Activated T-cell treated with anti-CD3 and anti-CD28 coated beads, Interleukin-2, amount 50 U/mL, for 24 hours (primary cell): ENCODE data around the gene ALDH18A1.

Source experiments
- DNase-seq: peaks from one replicate; pipeline ENCODE4 v3.0.0-alpha.2; 2020
- H3K27ac Mint-ChIP-seq: 2 replicates; pipeline ENCODE4 v1.8.0; 2020; ENCODE audit warnings: mild to moderate bottlenecking, mixed read lengths
- H3K27me3 Mint-ChIP-seq: 2 replicates; pipeline ENCODE4 v1.8.0; 2020; ENCODE audit warnings: mixed read lengths
- H3K36me3 Mint-ChIP-seq: 2 replicates; pipeline ENCODE4 v1.8.0; 2020; ENCODE audit warnings: low read depth, mixed read lengths
- H3K4me1 Mint-ChIP-seq: 2 replicates; pipeline ENCODE4 v1.8.0; 2020; ENCODE audit warnings: low read depth, mixed read lengths
- H3K4me3 Mint-ChIP-seq: 2 replicates; pipeline ENCODE4 v1.8.0; 2020; ENCODE audit warnings: mild to moderate bottlenecking, moderate library complexity, mixed read lengths
- H3K9me3 Mint-ChIP-seq: 2 replicates; pipeline ENCODE4 v1.8.0; 2020; ENCODE audit warnings: mixed read lengths

ALDH18A1 gene

DNA sequence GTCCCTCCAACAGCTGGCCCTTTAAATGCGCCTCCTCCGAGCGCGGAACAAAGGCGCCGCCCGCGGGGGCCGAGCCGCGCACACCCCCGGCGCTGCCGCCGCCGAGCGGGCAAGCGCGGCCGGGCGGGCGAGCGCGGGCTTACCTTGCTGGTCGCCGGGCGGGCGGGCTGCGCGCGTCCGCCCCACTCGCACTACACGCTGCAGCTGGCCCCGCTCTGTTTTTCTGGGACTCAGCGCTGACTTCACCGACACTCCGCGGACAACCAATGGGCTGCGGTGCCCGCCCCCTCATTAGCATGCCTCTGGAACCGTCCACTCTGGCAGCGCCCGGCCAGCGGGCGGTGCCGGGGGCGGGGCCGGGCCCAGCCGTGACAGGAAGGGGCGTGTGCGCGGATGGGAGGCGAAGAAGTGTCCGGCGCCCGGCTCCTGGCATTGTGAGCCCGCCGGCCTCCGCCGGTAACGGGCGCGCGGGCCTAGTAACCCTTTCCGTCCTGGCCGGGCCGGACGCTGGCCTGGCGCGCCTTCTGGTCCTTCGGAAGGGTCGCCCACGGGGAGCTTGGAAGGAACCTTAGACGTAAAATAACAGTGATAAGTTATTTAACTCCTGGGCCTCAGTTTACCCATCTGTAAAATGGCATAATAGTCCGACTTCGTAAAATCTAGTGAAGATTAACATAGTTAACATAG lies 95.2 kb downstream of the ALDH18A1 start, which contains the start of gene SORBS1:
SORBS1 (minus strand) TSS at position 195 of the 687 bp plus-strand sequence. CDS start 120,236 bp downstream, outside the sequence.
- peak within 1 kb of the TSS; percentile 86 for H3K27ac Mint-ChIP-seq
- peaks cover 14% of the 10 kb centered on the region for H3K4me1 Mint-ChIP-seq
- DNase-seq = peak; percentile 86
- peak within 1 kb of the TSS; percentile 94 for H3K4me3 Mint-ChIP-seq
- peaks cover 3% of the 10 kb centered on the region for H3K36me3 Mint-ChIP-seq
- H3K9me3 Mint-ChIP-seq = no peaks in the 10 kb centered on the region
- peaks cover 24% of the 10 kb centered on the region for H3K27me3 Mint-ChIP-seq

DNA sequence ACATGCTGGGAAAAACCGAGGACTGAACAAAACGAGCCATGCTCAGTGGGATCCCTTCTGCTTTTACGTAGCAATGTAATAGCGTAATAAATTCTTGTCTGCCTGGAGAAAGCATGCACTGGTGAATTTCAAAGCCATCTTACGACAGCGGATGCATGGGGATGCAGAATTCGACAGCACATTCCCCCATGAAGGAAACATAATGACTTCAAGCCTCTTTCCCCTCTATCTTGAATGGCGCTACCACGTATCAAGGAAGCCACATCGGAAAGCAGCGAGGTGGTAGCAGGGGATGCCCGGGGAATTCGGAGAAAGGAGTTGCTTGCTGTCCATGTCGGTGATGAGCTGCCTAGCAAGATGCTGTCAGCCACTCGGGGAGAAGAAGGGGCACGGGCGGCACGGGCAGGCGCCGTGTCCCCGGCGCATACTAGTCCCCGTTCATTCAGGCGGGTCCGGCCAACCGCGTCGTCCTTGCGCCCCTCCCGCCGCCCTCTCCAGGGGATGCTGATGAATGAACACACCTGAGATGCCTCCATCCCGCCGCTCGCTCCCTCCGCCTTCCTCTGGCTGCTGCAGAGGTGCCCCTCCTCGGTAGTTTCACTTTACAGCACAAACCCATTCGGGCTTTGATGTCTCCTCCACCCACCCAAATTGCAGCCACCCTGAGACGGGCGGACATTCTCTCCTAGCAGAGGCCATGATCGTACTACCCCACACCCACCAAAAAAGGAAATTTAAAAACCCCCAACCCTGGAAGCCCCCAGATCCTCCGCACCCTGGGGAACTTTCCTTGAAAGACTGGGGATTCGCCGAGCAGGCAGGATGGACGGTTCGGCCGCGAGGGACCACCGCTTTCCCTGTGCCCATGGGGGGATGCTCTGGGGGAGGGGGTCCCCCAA lies 96.0 kb downstream of the ALDH18A1 start:
- DNase-seq = peak; percentile 58
- Mint-ChIP-seq H3K9me3 (no peaks in the 10 kb centered on the region), H3K4me1 (peaks cover 14% of the 10 kb centered on the region), H3K4me3 (peak overlapping the region; percentile 94), H3K27me3 (peaks cover 24% of the 10 kb centered on the region), H3K36me3 (peaks cover 3% of the 10 kb centered on the region), H3K27ac (peak overlapping the region; percentile 86)

DNA sequence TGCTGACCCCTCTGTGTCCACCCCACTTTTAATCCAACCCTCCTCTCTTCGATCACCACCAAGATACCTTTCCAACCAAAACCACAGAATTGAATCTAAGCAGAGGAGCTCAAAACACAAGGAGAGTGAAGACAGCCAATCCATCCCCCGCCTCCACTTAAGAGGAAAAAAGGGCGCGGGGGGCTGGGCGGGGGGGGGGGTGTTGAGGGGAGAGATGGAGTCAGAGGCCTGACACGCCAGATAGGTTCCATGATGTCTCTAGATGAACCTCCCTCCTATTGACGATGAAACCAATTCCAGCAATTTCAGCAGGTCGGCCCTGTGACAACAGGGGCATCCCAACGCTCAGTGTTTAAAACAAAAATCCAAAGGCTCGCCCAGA lies 96.6 kb downstream of the ALDH18A1 start:
- no peak for DNase-seq
- peaks cover 14% of the 10 kb centered on the region for H3K4me1 Mint-ChIP-seq
- peak overlapping the region; percentile 94 for H3K4me3 Mint-ChIP-seq
- peaks cover 24% of the 10 kb centered on the region for H3K27me3 Mint-ChIP-seq
- no peak overlapping the region for H3K27ac Mint-ChIP-seq
- H3K36me3 Mint-ChIP-seq = peaks cover 3% of the 10 kb centered on the region
- H3K9me3 Mint-ChIP-seq = no peaks in the 10 kb centered on the region

DNA sequence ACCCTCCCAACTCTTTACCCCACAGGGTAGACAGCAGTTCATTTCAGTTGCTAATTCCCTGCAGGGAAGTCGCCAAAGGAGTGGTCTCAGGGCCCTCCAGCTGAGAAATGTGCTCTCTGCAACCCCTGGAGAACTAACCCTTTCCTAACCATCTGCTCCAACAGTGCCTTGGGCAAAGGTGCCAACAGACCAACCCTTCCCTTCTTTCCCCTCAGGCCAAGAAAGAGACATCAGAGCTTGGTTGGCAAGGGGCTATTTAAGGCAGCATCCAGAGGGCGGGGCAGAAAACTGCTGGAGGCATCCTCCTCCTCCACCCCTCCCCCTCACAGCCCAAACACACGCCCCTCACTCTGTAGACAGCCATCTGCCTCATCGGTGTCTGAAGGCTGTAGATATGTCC lies 97.0 kb downstream of the ALDH18A1 start:
- no peak overlapping the region for H3K27ac Mint-ChIP-seq
- no peak for DNase-seq
- peaks cover 3% of the 10 kb centered on the region for H3K36me3 Mint-ChIP-seq
- H3K4me1 Mint-ChIP-seq = peaks cover 14% of the 10 kb centered on the region
- H3K9me3 Mint-ChIP-seq = no peaks in the 10 kb centered on the region
- peaks cover 24% of the 10 kb centered on the region for H3K27me3 Mint-ChIP-seq
- H3K4me3 Mint-ChIP-seq = peak overlapping the region; percentile 46

DNA sequence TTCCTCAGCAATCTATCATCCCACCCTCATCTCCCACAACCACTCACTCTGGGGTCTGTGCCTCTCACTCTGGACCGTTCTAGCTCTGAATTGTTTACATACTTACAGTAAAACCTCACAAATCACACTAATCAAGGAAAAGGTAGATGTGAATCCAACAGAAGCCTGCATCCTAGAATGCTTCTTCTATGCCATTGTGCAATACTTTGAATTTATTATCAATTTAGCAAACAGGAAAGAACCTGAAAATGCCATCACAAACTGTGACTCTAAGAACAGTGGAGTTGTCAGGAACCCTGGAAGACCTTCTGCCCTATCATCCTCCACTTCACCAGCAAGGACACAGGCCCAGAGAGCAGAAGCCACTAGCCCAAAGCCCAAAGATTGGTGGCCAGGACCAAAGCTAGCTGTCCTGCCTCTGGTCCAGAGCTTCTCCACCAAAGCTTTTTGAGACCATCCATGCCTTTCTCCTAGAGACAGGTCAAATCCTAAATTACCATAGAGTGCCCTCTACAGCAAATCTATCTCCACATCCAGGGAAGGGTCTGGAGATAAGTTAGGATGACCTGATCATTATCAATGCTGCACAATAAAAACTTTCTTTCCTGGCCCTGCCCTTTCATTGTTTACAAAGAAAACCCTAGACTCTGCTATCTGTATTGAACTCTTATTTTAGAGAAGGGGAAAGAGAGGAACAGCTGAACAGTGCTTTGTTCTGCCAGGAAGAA lies 97.8 kb downstream of the ALDH18A1 start:
- Mint-ChIP-seq H3K36me3 (peaks cover 3% of the 10 kb centered on the region), H3K4me1 (peaks cover 14% of the 10 kb centered on the region), H3K4me3 (no peak overlapping the region), H3K9me3 (no peaks in the 10 kb centered on the region), H3K27ac (no peak overlapping the region), H3K27me3 (peaks cover 24% of the 10 kb centered on the region)
- no peak for DNase-seq

DNA sequence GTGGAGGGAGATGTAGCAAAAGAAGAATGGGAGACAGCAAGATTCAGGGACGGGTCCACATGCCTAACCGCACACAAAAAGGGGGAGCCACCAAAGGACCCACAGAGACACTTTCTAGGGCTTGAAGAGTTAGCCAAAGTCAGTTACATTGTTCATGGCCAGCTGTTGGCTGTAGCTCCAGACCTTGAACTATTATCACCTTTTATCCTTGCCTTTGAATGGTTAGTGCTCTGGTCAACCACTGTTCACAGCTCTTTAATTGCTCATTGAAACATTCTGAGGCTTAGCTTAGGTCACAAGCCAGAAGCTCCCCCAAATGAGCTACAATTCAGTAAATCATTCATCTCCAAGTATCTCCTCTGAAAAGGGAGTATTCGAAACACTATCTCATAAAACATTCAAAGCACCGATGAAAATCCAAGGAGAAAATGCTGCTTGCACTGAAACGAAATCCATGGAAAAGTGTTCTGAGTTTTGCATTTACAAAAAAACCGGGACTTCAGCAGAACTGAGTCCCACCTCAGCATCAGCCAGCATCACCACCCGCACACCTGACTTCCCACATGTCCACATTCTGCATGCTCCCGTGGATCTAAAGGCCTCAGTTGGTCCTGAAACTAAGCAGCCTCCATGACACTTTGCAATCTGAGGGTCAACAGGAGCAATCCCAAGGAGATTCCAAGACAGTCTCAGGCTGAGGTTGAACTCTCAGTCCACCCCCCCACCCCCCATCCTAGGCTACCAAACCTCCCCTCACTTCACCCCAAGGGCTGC lies 99.3 kb downstream of the ALDH18A1 start:
- H3K36me3 Mint-ChIP-seq = peaks cover 3% of the 10 kb centered on the region
- H3K4me1 Mint-ChIP-seq = peaks cover 14% of the 10 kb centered on the region
- no peaks in the 10 kb centered on the region for H3K9me3 Mint-ChIP-seq
- no peak overlapping the region for H3K27ac Mint-ChIP-seq
- no peak for DNase-seq
- H3K27me3 Mint-ChIP-seq = peaks cover 24% of the 10 kb centered on the region
- no peak overlapping the region for H3K4me3 Mint-ChIP-seq
